IMR-90 (cell line): ENCODE data around the gene TBC1D9B. TPM values are rescaled to one million over a fixed set of nuclear protein-coding genes. Genes with fewer than 3 reads are reported as not detected.

Source experiments
- ATAC-seq: fragments of 200-7000 bp; cut with Tn5 transposase; 2 replicates; pipeline ENCODE4 v1.9.1; 2020; ENCODE audit warnings: low read depth, mild to moderate bottlenecking, moderate library complexity
- BruUV-seq: library from RNA; stranded (reverse); fragments of 400-500 nt; replicated peaks from 2 replicates; lab custom pipeline; 2021; lab: Mats Ljungman, UMichigan
- CTCF ChIA-PET: fragments of 300-600 bp; formaldehyde crosslinking; extraction: SDS; loops from one replicate; lab custom pipeline; 2021; ENCODE audit warnings: antibody characterized with exemption; lab: Yijun Ruan, JAX
- POLR2A ChIA-PET: fragments of 300-600 bp; sonication (Branson Sonifier 250); formaldehyde crosslinking; loops from one replicate; lab custom pipeline; 2022; ENCODE audit warnings: antibody characterized with exemption; ENCODE audit not compliant: unreplicated experiment; lab: Charles Lee
- DNase-seq: peaks from one replicate; pipeline ENCODE4 v3.0.0; 2013
- H2AFZ ChIP-seq: replicated peaks from 2 replicates; pipeline ENCODE3; 2013; ENCODE audit warnings: low read length, mild to moderate bottlenecking; ENCODE audit not compliant: poor library complexity
- H2AK5ac ChIP-seq: 2 replicates; pipeline ENCODE4 v1.6.1; 2013; ENCODE audit warnings: low read depth, low read length, inconsistent platforms
- H2AK9ac ChIP-seq: replicated peaks from 2 replicates; pipeline ENCODE3; 2013; ENCODE audit warnings: mild to moderate bottlenecking, low read depth, low read length, moderate library complexity; ENCODE audit not compliant: poor library complexity
- H2BK120ac ChIP-seq: 2 replicates; pipeline ENCODE4 v1.6.1; 2013; ENCODE audit warnings: low read depth, low read length, inconsistent platforms
- H2BK15ac ChIP-seq: 3 replicates; pipeline ENCODE4 v1.6.1; 2013; ENCODE audit warnings: low read depth, low read length, inconsistent platforms
- H2BK20ac ChIP-seq: 2 replicates; pipeline ENCODE4 v1.6.1; 2013; ENCODE audit warnings: low read depth, mild to moderate bottlenecking, inconsistent platforms, low read length, moderate library complexity
- H2BK5ac ChIP-seq: 2 replicates; pipeline ENCODE4 v1.6.1; 2013; ENCODE audit warnings: mild to moderate bottlenecking, low read depth, low read length, inconsistent platforms; ENCODE audit not compliant: poor library complexity, severe bottlenecking
- H3K14ac ChIP-seq: replicated peaks from 2 replicates; pipeline ENCODE4 v1.6.1; 2013; ENCODE audit warnings: low read depth, low read length, inconsistent platforms
- H3K18ac ChIP-seq: 2 replicates; pipeline ENCODE4 v1.6.1; 2013; ENCODE audit warnings: low read depth, low read length, control low read depth
- H3K23ac ChIP-seq: 2 replicates; pipeline ENCODE4 v1.6.1; 2013; ENCODE audit warnings: low read depth, low read length, inconsistent platforms
- H3K27ac ChIP-seq: 2 replicates; pipeline ENCODE4 v1.5.1; 2013; ENCODE audit warnings: mild to moderate bottlenecking, control low read depth, low read length; ENCODE audit not compliant: insufficient read depth
- H3K27me3 ChIP-seq: 2 replicates; pipeline ENCODE4 v1.6.1; 2013; ENCODE audit warnings: low read length; ENCODE audit not compliant: control insufficient read depth, insufficient read depth
- H3K36me3 ChIP-seq: 2 replicates; pipeline ENCODE4 v1.6.1; 2013; ENCODE audit warnings: low read length, mixed read lengths; ENCODE audit not compliant: control insufficient read depth, insufficient read depth
- H3K4ac ChIP-seq: 2 replicates; pipeline ENCODE4 v1.6.1; 2013; ENCODE audit warnings: low read depth, low read length, inconsistent platforms
- H3K4me1 ChIP-seq: 2 replicates; pipeline ENCODE4 v1.6.1; 2013; ENCODE audit warnings: low read length, mixed read lengths; ENCODE audit not compliant: control insufficient read depth, insufficient read depth
- H3K4me2 ChIP-seq: 2 replicates; pipeline ENCODE4 v1.6.1; 2013; ENCODE audit warnings: low read depth, mild to moderate bottlenecking, control low read depth, low read length, moderate library complexity
- H3K4me3 ChIP-seq: 2 replicates; pipeline ENCODE4 v1.5.1; 2013; ENCODE audit warnings: low read depth, mild to moderate bottlenecking, control low read depth, low read length, moderate library complexity; ENCODE audit not compliant: insufficient read depth
- H3K56ac ChIP-seq: 2 replicates; pipeline ENCODE4 v1.6.1; 2013; ENCODE audit warnings: low read length, inconsistent platforms; ENCODE audit not compliant: insufficient read depth; ENCODE audit errors: extremely low read depth
- H3K79me1 ChIP-seq, 2 experiments: 2 replicates each; pipeline ENCODE4 v1.6.1; 2013; ENCODE audit warnings: low read length in 2 of 2, inconsistent platforms in 1 of 2, low read depth in 1 of 2
- H3K9ac ChIP-seq: 2 replicates; pipeline ENCODE4 v1.6.1; 2013; ENCODE audit warnings: low read depth, low read length, control low read depth
- H3K9me1 ChIP-seq: 2 replicates; pipeline ENCODE4 v1.6.1; 2013; ENCODE audit warnings: low read length, inconsistent platforms; ENCODE audit not compliant: insufficient read depth
- H3K9me3 ChIP-seq: 2 replicates; pipeline ENCODE4 v1.6.1; 2013; ENCODE audit warnings: low read length; ENCODE audit not compliant: control insufficient read depth, insufficient read depth
- H4K20me1 ChIP-seq: 2 replicates; pipeline ENCODE4 v1.6.1; 2013; ENCODE audit warnings: low read length, inconsistent platforms; ENCODE audit not compliant: insufficient read depth
- H4K5ac ChIP-seq: 2 replicates; pipeline ENCODE4 v1.6.1; 2013; ENCODE audit warnings: mild to moderate bottlenecking, low read depth, low read length, control low read depth
- H4K8ac ChIP-seq, 2 experiments: 2 replicates each; pipeline ENCODE4 v1.6.1; 2013; ENCODE audit warnings: low read depth in 2 of 2, low read length in 2 of 2, control low read depth in 1 of 2, inconsistent platforms in 1 of 2
- H4K91ac ChIP-seq: 2 replicates; pipeline ENCODE4 v1.6.1; 2013; ENCODE audit warnings: low read depth, low read length, inconsistent platforms; ENCODE audit not compliant: insufficient read depth
- CEBPB ChIP-seq: IDR thresholded peaks from 2 replicates; pipeline ENCODE4 v1.6.1; 2012; ENCODE audit warnings: low read depth, low read length, improper control_type of control experiment
- CTCF ChIP-seq: conservative IDR thresholded peaks from 2 replicates; pipeline ENCODE4 v1.5.1; 2012; ENCODE audit warnings: mild to moderate bottlenecking, low read depth, low read length, improper control_type of control experiment
- FOS ChIP-seq: fragments of 150-350 bp; IDR thresholded peaks from 2 replicates; pipeline ENCODE4 v1.6.1; 2016; ENCODE audit warnings: low read depth, low read length
- MAZ ChIP-seq: IDR thresholded peaks from 2 replicates; pipeline ENCODE4 v1.6.1; 2012; ENCODE audit warnings: low read depth, mild to moderate bottlenecking, low read length, improper control_type of control experiment, moderate library complexity, borderline replicate concordance
- MXI1 ChIP-seq: IDR thresholded peaks from 2 replicates; pipeline ENCODE4 v1.6.1; 2012; ENCODE audit warnings: low read depth, mild to moderate bottlenecking, low read length, moderate library complexity, borderline replicate concordance
- POLR2A ChIP-seq: IDR thresholded peaks from 2 replicates; pipeline ENCODE4 v1.6.1; 2012; ENCODE audit warnings: mild to moderate bottlenecking, low read depth, low read length
- RAD21 ChIP-seq: IDR thresholded peaks from 2 replicates; pipeline ENCODE4 v1.6.1; 2012; ENCODE audit warnings: low read length, improper control_type of control experiment
- RCOR1 ChIP-seq: IDR thresholded peaks from 2 replicates; pipeline ENCODE4 v1.6.1; 2012; ENCODE audit warnings: mild to moderate bottlenecking, low read length, improper control_type of control experiment; ENCODE audit not compliant: insufficient replicate concordance
- RFX5 ChIP-seq: IDR thresholded peaks from 2 replicates; pipeline ENCODE4 v1.8.0; 2012; ENCODE audit warnings: low read depth, mild to moderate bottlenecking, low read length, moderate library complexity
- WGBS, 2 experiments: methylation state at CpG; one replicate each; pipeline versions ENCODE4 v1.1.5 to v1.1.7; 2013; ENCODE audit warnings: missing lambda C conversion rate in 2 of 2; ENCODE audit not compliant: insufficient read length in 1 of 2; ENCODE audit errors: extremely low coverage in 2 of 2; 5-methylcytosine and 5-hydroxymethylcytosine counted together
- dilution Hi-C: fragments of 300-500 bp; cut with HindIII; formaldehyde crosslinking; loops from one replicate; pipeline ENCODE4 v1.14.3; 2018; ENCODE audit warnings: low sequenced_read_pairs; ENCODE audit not compliant: unreplicated experiment
- in situ Hi-C: fragments of 300-500 bp; cut with MboI; formaldehyde crosslinking; loops from 3 replicates; pipeline ENCODE4 v1.14.3; 2019; ENCODE audit warnings: low sequenced_read_pairs, inconsistent platforms, mixed read lengths
- intact Hi-C: fragments of 100-400 bp; cut with micrococcal nuclease; formaldehyde crosslinking; loops from 2 replicates; pipeline ENCODE4 v1.10.0; 2022
- polyA plus RNA-seq, 3 experiments: library from polyadenylated mRNA; depleted of rRNA; stranded (reverse); fragments of >200 nt; gene quantifications; 2 replicates each; pipeline ENCODE4 v1.2.3, GENCODE V29; 2012; ENCODE audit warnings: low replicate concordance in 1 of 3
- total RNA-seq: library from RNA; depleted of rRNA; stranded (reverse); fragments of >200 nt; gene quantifications from 2 replicates; pipeline ENCODE4 v1.2.3, GENCODE V29; 2012

Gene TBC1D9B
- total and polyA plus RNA-seq, 2 of the 4 experiments (the other 2 are of a cell fraction): 58.6 to 78.1 TPM

GRCh38 chr5:179901915-179902762 lies 5.6 kb downstream of the TBC1D9B start (continued):
- TF ChIP-seq RFX5: no peak

GRCh38 chr5:179901462-179901861 lies 6.2 kb downstream of the TBC1D9B start:
- TF ChIP-seq RCOR1: no peak
- TF ChIP-seq MAZ: no peak
- TF ChIP-seq CEBPB: no peak
- no peak for TF ChIP-seq POLR2A
- TF ChIP-seq RAD21: no peak
- no peak for TF ChIP-seq FOS
- no peak for TF ChIP-seq MXI1
- no peak for TF ChIP-seq CTCF
- H3K36me3 ChIP-seq: peaks cover 60% of the 10 kb centered on the region
- no TSS peak for BruUV-seq
- ChIA-PET CTCF (interaction anchor here (0.6 kb wide), 1 partner anchor 20 kb away, joined by 4 read pairs; no protein-coding TSS in a partner anchor), POLR2A (no interaction called here)
- H4K5ac ChIP-seq: no peak overlapping the region
- no peak overlapping the region for H2BK15ac ChIP-seq
- no peak overlapping the region for H3K14ac ChIP-seq
- H4K91ac ChIP-seq: no peak overlapping the region
- WGBS, 2 experiments: no CpG with 5 or more reads among the region's 6 CpGs
- no peak overlapping the region for H2AK9ac ChIP-seq
- peaks cover 8% of the 10 kb centered on the region; the same call in 1 of the 2 replicates for H3K9me1 ChIP-seq
- no peak overlapping the region for H3K27ac ChIP-seq
- H3K4me3 ChIP-seq: no peak overlapping the region
- H2BK20ac ChIP-seq: no peak overlapping the region
- no peak overlapping the region for H2BK120ac ChIP-seq
- H2BK5ac ChIP-seq: no peak overlapping the region
- no peak overlapping the region for H2AK5ac ChIP-seq
- no peak overlapping the region for H3K4me2 ChIP-seq
- no peak overlapping the region for H3K23ac ChIP-seq
- no peaks in the 10 kb centered on the region for H3K9me3 ChIP-seq
- peaks cover 30% of the 10 kb centered on the region for H4K20me1 ChIP-seq
- intact Hi-C loops (no loop called here), dilution Hi-C loops (no loop called here), in situ Hi-C loops (no loop called here)
- DNase-seq (no peak), ATAC-seq (no peak)
- no peaks in the 10 kb centered on the region for H3K27me3 ChIP-seq
- H3K56ac ChIP-seq: no peak overlapping the region
- no peak overlapping the region for H3K18ac ChIP-seq
- no peak overlapping the region for H4K8ac ChIP-seq
- no peak overlapping the region for H3K9ac ChIP-seq
- no peak overlapping the region for H2AFZ ChIP-seq
- H3K4me1 ChIP-seq: peaks cover 5% of the 10 kb centered on the region; the same call in 1 of the 2 replicates
- H3K4ac ChIP-seq: no peak overlapping the region
- H3K79me1 ChIP-seq: peaks cover 41 to 69% of the 10 kb centered on the region in 2 experiments
